Colonic mucosa (tissue), 4 donors: ENCODE data around the gene TENM4. TPM values are rescaled to one million over a fixed set of nuclear protein-coding genes. Genes with fewer than 3 reads are reported as not detected.
A peak's percentile ranks its signal among the peaks of the same experiment; 100 is the strongest.

ENCODE experiments used
- DNase-seq: peaks from one replicate; pipeline ENCODE4 v3.0.0-alpha.2; 2020
- H3K27ac ChIP-seq: fragments of 200-600 bp; one replicate; pipeline ENCODE4 v1.8.0; 2021
- H3K27me3 ChIP-seq: fragments of 200-600 bp; one replicate; pipeline ENCODE4 v1.8.0; 2021
- H3K36me3 ChIP-seq: fragments of 200-600 bp; one replicate; pipeline ENCODE4 v1.8.0; 2021
- H3K4me1 ChIP-seq: fragments of 200-600 bp; one replicate; pipeline ENCODE4 v1.8.0; 2021; ENCODE audit warnings: mild to moderate bottlenecking
- H3K4me3 ChIP-seq: fragments of 200-600 bp; one replicate; pipeline ENCODE4 v1.8.0; 2021
- H3K9ac ChIP-seq, 2 donors: one replicate each; pipeline ENCODE4 v1.7.0; 2013; ENCODE audit warnings: control low read depth in 2 of 2, low read depth in 2 of 2, low read length in 2 of 2
- H3K9me3 ChIP-seq: fragments of 200-600 bp; one replicate; pipeline ENCODE4 v1.8.0; 2021
- intact Hi-C: fragments of 100-400 bp; cut with DNase I; formaldehyde crosslinking; loops from one replicate; pipeline ENCODE4 v1.14.1; 2022
- total RNA-seq, 2 donors: library from RNA; stranded (reverse); fragmentation: NEBNext Ultra II Directional in 1 of 2; extraction: Animal tissue kit (Norgen Biotek cat#: 25700) in 1 of 2; gene quantifications; one replicate each; pipeline ENCODE4 v1.2.1, GENCODE V29; 2021
- TF ChIP-seq, protein P1 (sequence below): fragments of 200-600 bp; IDR thresholded peaks from one replicate; pipeline ENCODE4 v1.8.0; 2022; ENCODE audit warnings: antibody characterized with exemption, mild to moderate bottlenecking
- donor health status: healthy.
- donor health status: DM: no; HTN: no; CAD: no.
- donor health status: DM: no; HTN: no; CAD: no.

TENM4 gene
- total RNA-seq, 2 donors from 2014 or later = 0.48 to 1.2 TPM

DNA sequence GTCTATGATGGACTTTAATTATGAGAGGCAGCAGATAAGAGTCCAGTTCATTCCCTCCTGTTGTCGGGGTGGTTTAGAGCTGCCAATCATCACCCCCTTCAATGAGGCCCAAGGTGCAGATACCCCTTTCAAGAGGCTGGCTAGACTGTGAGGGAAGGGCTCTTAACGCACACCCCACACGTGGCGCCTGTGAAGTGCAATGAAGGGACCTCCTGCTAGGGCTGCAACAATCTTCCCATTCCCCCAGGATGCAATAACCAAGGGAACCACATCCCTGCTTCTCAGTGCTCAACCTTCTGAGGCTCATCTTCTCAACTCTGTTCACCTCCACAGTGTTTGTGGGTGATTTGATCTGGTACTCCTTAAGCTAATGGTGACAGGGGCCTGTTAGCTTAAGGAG lies 19.0 kb downstream of the TENM4 start:
- DNase-seq = no peak
- Histone ChIP-seq H3K27ac (no peak overlapping the region), H3K9me3 (no peaks in the 10 kb centered on the region), H3K9ac (no peak overlapping the region), H3K4me3 (no peak overlapping the region), H3K4me1 (no peaks in the 10 kb centered on the region), H3K36me3 (no peaks in the 10 kb centered on the region), H3K27me3 (no peaks in the 10 kb centered on the region)
- TF ChIP-seq, protein P1, sequence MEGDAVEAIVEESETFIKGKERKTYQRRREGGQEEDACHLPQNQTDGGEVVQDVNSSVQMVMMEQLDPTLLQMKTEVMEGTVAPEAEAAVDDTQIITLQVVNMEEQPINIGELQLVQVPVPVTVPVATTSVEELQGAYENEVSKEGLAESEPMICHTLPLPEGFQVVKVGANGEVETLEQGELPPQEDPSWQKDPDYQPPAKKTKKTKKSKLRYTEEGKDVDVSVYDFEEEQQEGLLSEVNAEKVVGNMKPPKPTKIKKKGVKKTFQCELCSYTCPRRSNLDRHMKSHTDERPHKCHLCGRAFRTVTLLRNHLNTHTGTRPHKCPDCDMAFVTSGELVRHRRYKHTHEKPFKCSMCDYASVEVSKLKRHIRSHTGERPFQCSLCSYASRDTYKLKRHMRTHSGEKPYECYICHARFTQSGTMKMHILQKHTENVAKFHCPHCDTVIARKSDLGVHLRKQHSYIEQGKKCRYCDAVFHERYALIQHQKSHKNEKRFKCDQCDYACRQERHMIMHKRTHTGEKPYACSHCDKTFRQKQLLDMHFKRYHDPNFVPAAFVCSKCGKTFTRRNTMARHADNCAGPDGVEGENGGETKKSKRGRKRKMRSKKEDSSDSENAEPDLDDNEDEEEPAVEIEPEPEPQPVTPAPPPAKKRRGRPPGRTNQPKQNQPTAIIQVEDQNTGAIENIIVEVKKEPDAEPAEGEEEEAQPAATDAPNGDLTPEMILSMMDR = no peak
- intact Hi-C loops = no loop called here

DNA sequence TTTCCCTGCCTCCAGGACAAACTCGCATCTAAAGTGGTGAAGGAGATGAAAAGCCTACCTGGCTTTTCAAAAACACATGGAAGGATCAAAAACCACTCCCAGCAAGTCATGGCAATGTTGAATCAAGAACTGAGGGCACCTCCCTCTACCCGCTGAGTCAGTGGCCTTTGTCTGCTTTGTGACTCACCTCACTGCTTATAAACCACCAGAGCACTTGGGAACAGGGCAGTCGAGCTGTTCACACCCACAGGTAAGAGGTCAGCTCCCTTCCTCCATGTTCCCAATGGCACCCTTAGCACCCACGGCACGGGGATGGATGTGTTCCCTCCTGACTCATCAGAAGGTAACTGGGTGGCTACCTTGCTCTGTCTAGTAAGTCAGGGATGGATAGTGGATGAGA lies 21.7 kb downstream of the TENM4 start:
- no peaks in the 10 kb centered on the region for H3K4me1 ChIP-seq
- DNase-seq = peak; percentile 61
- intact Hi-C loops = no loop called here

DNA sequence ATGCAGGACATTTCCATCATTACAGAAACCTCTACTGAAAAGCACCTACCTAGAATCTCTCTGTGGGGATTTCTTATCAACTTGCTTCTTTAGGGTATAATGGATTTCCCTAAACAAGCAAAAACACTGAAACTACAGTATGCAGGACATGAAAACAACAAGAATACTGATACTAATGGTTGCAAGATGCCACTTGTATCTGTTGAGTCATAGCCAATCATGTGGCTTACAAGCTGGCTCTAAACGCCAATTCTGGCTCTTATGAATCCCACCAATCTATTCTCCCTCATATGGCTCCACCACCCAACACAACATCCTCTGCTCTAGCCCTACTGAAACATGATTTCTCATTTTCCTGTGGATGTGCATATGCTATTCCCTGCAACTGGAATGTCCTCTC lies 22.6 kb downstream of the TENM4 start:
- intact Hi-C loops = no loop called here
- no peaks in the 10 kb centered on the region for H3K27me3 ChIP-seq
- no peaks in the 10 kb centered on the region for H3K9me3 ChIP-seq
- H3K27ac ChIP-seq = no peak overlapping the region
- H3K4me3 ChIP-seq = no peak overlapping the region
- TF ChIP-seq, protein P1 = no peak
- no peak overlapping the region for H3K9ac ChIP-seq
- DNase-seq = no peak
- H3K36me3 ChIP-seq = no peaks in the 10 kb centered on the region
- no peaks in the 10 kb centered on the region for H3K4me1 ChIP-seq

More for the DNA sequence above, 21.7 kb downstream of the TENM4 start:
- Histone ChIP-seq H3K9me3 (no peaks in the 10 kb centered on the region), H3K9ac (no peak overlapping the region), H3K4me3 (no peak overlapping the region), H3K27ac (no peak overlapping the region), H3K27me3 (no peaks in the 10 kb centered on the region), H3K36me3 (no peaks in the 10 kb centered on the region)
- TF ChIP-seq, protein P1 = no peak

DNA sequence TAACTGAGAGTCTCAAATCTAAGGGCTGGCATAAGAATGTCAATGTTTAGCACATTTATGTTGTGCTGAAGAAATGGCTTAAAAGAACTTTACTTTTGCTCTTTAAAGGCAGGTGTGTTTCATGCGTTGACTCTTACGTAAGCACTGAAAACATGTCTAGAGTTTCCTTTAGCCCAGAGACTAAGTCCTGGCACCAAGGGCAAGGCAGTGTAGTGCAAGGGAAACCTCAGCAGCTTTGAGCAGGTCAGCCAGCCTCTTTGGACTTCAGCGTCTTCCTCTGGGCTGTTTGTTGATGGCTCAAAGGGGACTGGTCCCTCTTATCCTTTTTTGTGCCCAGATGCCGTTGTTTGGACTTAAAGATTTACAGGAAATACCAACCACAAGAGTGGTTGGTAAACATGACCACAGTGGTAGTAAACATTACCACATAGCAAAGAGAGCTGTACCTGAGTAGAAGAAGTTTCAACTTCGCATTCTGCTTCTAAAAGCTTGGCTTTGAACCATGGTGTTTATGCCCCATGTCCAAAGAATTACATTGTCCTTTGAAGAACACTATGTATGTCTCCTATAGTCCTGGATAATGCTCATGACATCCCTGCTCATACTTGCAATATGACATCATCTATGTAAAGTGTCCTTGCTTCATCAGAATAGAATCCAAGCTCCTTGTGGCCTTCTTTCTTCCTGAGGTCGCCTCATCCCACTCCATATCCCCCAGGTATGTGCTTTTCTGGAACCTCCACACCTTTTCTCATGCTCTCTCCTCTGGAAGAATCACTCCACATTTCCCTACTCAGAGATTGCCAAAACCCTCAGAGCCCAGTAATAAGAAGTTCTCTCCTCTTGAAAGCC lies 23.5 kb downstream of the TENM4 start:
- Histone ChIP-seq H3K9me3 (no peaks in the 10 kb centered on the region), H3K27me3 (no peaks in the 10 kb centered on the region), H3K36me3 (no peaks in the 10 kb centered on the region), H3K4me1 (no peaks in the 10 kb centered on the region), H3K27ac (no peak overlapping the region), H3K4me3 (no peak overlapping the region), H3K9ac (no peak overlapping the region)
- TF ChIP-seq, protein P1 = no peak
- intact Hi-C loops = no loop called here
- no peak for DNase-seq

DNA sequence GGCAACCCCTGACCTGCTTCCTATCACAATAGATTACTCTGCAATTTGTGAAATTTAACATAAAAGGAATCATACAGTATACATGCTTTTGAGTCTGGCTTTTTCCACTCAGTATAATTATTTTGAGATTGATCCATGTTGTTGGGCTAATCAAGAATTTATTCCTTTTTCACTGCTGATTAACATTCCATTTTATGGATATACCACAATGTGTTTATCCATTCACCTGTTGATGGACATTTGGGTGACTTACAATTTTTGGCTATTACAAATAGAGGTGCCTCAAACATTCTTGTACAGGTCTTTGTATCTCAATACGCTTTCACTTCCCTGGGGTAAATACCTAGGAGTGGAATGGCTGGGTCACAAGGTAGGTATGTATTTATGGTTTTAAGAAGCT lies 24.9 kb downstream of the TENM4 start:
- Histone ChIP-seq H3K36me3 (no peaks in the 10 kb centered on the region), H3K27ac (no peak overlapping the region), H3K9me3 (no peaks in the 10 kb centered on the region), H3K4me1 (no peaks in the 10 kb centered on the region), H3K9ac (no peak overlapping the region), H3K4me3 (no peak overlapping the region), H3K27me3 (no peaks in the 10 kb centered on the region)
- DNase-seq = no peak
- TF ChIP-seq, protein P1 = no peak
- intact Hi-C loops = no loop called here
